Erythroblast (primary cell): ENCODE results near the gene DRAM2.

Source experiments
- GATA1 ChIP-seq: IDR thresholded peaks from 2 replicates; pipeline ENCODE4 v1.6.1; 2011; ENCODE audit warnings: low read depth, mild to moderate bottlenecking, control low read depth, low read length, moderate library complexity
- POLR2A ChIP-seq: IDR thresholded peaks from 2 replicates; pipeline ENCODE4 v1.6.1; 2011; ENCODE audit warnings: mild to moderate bottlenecking, low read length

DNA sequence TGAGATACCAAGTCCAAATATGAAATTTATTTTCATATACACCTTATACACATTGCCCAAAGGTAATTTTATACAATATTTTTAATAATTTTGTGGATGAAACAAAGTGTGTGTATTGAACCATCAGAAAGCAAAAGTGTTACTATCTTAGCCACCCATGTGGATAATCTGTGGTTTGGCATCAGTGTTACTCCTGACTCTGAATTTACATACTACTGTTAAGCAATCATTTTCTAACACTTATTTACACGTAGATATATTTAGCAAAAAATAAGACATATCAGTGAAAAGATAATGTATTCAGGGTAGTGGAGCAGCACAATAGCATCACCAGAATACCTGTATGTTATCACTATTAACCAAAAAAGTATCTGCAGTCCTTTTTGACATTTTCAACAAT is 36.8 kb upstream of the DRAM2 start:
- TF ChIP-seq POLR2A (no peak), GATA1 (no peak)
